Tibial nerve (tissue), 4 donors: ENCODE results near the gene TCIRG1.

Source experiments
- EP300 ChIP-seq, 2 donors: sonication (generic); formaldehyde crosslinking; IDR thresholded peaks; one replicate each; pipeline ENCODE4 v1.6.1; 2017; ENCODE audit warnings: antibody characterized with exemption in 2 of 2, mild to moderate bottlenecking in 1 of 2
- POLR2A ChIP-seq, 2 donors: fragments of 450-650 bp; IDR thresholded peaks; one replicate each; pipeline ENCODE4 v1.6.1; 2017; ENCODE audit warnings: antibody characterized with exemption in 2 of 2, mild to moderate bottlenecking in 2 of 2, moderate library complexity in 2 of 2
- TF ChIP-seq, protein P1 (sequence below), 5 experiments: fragments of 200-600 bp in 3 of 5; fragments of 450-650 bp in 2 of 5; sonication (generic) in 3 of 5; IDR thresholded peaks; one replicate each; pipeline ENCODE4 v1.5.1; 2016 to 2019; ENCODE audit warnings: antibody characterized with exemption in 5 of 5, mild to moderate bottlenecking in 3 of 5, moderate library complexity in 2 of 5

DNA sequence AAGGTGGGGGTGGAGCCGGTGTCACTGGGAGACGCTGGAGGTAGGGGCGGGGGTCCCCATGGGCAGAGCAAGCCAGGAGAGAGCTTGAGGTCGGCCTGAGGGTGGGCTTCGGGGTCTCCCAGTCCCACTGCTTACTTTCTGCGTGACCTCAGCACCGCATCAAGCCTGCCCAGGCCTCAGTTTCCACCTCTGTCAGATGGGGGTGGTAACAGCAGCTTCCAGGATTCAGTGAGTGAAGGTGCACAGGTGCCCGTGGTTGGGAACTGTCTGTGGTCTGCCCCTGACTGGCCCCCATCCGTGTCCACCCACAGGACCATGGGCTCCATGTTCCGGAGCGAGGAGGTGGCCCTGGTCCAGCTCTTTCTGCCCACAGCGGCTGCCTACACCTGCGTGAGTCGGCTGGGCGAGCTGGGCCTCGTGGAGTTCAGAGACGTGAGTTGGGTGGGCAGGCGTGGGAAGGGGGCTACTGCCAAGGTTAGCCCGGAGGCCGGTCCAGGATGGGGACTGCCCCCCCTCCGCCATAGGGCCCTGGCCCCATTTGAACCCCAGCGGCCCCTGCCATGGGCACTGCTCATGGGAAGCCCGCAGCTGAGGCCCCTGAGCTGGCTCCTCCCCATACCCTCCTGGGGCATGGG is 2.2 kb downstream of the TCIRG1 start:
- TF ChIP-seq, protein P1, sequence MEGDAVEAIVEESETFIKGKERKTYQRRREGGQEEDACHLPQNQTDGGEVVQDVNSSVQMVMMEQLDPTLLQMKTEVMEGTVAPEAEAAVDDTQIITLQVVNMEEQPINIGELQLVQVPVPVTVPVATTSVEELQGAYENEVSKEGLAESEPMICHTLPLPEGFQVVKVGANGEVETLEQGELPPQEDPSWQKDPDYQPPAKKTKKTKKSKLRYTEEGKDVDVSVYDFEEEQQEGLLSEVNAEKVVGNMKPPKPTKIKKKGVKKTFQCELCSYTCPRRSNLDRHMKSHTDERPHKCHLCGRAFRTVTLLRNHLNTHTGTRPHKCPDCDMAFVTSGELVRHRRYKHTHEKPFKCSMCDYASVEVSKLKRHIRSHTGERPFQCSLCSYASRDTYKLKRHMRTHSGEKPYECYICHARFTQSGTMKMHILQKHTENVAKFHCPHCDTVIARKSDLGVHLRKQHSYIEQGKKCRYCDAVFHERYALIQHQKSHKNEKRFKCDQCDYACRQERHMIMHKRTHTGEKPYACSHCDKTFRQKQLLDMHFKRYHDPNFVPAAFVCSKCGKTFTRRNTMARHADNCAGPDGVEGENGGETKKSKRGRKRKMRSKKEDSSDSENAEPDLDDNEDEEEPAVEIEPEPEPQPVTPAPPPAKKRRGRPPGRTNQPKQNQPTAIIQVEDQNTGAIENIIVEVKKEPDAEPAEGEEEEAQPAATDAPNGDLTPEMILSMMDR (IDR thresholded peaks at IDR 0.05), result no peak
- TF ChIP-seq POLR2A (IDR thresholded peaks at IDR 0.05) (no peak), EP300 (IDR thresholded peaks at IDR 0.05) (no peak)
